NCI-H1436 (cell line): ENCODE data around the gene CEP76.
"Not testable (repeated sequence)": the region's sequence is repeated elsewhere in the genome, so short reads cannot be mapped to it uniquely, and the experiment has no call there.

Experiments
- DNase-seq: peaks from one replicate; lab custom pipeline; 2025; lab: John Stamatoyannopoulos, UW

The CEP76 gene

DNA sequence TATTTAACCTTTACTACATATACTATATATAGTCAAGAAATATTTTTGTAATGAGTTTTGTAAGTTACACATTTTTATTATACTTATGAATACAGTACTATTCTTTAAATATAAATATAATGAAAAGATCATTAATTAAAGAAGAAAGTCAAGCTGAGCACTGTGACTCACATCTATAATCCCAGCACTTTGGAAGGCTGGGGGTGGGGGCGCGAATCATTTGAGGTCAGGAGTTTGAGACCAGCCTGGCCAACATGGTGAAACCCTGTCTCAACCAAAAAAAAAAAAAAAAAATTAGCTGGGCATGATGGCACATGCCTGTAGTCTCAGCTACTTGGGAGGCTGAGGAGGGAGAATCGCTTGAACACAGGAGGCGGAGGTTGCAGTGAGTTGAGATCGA, 58.8 kb downstream of the CEP76 start:
- DNase-seq: not testable (repeated sequence)

DNA sequence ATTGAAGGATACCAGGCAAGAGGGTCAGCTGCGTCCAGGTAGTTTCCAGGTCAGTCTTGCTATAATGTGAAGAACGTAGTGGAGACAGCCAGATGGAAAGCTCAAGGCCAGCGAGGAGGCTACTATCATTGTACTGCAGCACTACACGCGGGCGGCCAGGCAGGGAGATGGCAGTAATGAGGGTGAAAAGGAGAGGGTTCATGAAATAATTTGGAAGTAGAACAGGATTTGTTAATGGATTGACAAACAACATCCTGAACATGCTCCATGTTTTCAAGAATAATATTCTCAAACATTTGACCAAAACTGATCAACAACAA, 61.7 kb downstream of the CEP76 start:
- DNase-seq: no peak

DNA sequence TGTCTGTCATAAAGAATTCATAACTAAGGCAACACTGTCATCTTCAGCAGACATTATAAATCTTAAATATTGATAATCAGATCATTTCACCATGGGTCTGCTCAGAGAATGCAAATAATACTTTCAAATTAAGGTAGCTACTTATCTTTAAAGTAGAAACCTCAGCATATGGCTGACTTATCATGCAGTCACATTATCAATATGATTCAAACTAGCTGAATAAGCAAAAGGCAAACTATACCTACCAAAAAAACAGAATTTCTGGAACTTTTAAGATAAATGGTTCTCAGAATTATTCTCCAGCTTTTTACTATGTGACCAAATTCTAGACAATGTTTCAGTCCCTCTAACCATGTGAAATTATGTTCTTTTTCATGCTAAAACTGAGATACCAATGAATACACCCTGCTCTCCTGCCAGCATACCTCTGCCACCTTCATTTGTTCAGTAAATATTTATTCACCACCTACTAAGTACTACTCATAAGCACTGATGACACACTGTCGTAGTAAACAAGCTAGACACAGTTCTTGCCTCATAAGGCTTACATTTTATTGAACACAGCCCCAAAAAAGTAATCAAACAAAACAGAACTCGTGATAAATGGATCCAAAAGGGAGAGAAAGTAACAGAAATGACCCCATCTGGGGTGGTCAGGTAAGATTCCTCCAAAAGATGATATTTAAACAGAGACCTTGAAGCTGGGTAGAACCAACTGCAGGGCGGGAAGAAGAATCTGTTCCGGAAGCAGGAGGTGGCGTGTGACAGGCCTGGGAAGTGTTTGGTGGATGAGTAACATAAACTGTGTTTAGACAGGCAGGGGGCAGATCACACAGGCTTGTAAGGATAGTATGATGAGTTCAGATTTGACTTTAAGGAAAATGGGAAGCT, 62.3 kb downstream of the CEP76 start:
- no peak for DNase-seq

DNA sequence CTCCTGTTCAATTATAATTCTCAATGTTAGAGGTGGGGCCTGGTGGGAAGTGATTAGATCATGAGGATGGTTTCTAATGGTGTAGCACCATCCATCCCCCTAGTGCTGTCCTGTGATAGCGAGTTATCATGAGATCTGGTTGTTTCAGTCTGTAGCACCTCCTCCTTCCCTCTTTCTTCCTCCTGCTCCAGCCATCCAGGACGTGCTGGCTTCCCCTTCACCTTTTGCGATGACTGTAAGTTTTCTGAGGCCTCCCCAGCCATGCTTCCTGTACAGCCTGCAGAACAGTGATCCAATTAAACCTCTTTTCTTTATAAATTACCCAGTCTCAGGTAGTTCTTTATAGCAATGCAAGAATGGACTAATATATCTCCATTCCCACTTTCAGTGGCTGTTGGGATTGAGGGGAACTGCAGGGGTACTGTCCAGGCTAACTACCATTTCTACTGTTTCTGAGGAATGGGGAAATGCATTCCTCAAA, 63.8 kb downstream of the CEP76 start:
- DNase-seq: no peak

DNA sequence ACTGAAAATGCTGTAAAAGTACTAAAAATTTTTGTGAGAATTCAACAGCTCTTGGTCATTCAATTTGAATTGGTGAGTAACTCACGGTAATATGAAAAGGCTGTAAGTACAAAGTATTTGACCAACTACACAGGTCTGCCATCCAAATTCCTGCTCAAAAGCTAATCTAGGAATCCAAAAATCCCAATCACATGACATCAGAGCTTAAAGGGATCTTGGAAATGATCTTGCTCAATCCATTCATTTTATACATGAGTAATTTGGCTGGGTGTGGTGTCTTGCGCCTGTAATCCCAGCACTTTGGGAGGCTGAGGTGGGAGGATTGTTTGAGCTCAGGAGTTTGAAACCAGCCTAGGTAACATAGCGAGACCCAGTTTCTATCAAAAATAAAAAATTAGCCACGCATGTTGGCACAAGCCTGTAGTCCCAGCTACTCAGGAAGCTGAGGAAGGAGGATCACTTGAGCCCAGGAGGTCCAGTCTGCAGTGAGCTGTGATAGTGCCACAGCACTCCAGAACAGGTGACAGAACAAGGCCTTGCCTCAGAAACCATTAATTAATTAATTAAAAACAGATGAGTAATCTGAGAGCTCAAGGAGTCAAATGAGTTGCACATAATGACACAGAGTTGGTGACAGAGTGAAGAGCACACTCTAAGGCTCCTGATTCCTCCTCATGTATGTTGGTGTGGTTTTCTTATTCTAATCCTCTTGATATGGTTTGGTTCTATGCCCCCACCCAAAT, 64.5 kb downstream of the CEP76 start:
- no peak for DNase-seq

DNA sequence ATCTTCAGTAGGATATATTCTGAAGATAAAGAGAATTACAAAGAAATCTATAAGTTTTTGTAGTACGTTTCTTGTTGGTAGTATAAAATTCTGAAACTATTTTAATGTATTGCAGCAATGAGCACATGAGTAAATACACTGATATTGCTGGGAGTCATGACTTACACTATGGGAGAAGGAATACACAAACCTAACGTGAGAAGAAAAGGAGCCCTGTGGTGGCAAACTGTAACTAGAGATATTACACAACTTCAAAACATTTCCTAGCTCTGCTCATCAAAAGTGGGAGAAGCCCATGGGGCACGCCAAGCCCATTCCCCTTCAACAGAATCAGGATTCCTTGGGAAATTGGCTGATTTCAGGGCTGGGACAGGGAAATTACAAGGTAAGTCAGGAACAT, 65.1 kb downstream of the CEP76 start:
- no peak for DNase-seq

DNA sequence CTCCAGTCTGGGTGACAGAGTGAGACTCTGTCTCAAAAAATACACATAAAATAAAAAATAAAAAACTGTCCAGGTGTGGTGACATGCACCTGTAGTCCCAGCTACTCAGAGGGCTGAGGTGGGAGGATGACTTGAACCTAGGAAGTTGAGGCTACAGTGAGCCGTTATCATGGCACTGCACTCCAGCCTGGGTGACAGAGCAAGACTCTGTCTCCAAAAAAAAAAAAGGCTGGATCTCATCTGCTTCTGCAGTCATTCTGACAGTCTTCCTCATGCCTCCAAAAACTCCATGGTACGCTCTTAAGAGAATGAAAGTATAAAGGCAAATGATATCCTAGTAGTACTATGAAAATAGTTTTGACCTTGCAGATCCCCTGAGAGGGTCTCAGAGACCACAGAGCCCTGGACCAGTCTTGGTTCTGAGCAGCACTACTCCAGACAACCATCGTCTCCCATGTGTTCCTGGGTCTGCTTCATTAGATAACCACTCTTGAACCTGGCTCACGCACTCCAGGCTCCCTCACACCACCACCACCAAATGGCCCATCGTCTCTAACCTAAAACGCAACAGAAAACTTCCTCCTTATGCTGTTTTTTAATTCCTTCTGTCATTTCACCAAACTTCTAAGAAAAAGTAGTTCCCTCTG, 70.6 kb downstream of the CEP76 start:
- DNase-seq: no peak

DNA sequence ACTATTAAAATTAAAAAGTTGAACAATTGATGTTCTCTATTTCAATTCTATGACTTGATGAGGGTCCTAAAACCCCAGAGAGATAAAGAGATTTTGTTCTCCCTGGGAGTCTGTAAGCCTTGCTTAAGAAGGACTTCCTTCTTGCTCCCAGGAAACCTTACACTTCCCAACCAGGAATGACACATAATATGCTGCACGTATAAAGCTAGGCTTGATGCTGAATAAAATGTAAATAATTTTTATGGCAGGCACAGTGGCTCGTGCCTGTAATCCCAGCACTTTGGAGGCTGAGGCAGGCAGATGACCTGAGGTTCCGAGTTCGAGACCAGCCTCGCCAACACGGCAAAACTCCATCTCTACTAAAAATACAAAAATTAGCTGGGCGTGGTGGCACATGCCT, 72.4 kb downstream of the CEP76 start:
- no peak for DNase-seq

DNA sequence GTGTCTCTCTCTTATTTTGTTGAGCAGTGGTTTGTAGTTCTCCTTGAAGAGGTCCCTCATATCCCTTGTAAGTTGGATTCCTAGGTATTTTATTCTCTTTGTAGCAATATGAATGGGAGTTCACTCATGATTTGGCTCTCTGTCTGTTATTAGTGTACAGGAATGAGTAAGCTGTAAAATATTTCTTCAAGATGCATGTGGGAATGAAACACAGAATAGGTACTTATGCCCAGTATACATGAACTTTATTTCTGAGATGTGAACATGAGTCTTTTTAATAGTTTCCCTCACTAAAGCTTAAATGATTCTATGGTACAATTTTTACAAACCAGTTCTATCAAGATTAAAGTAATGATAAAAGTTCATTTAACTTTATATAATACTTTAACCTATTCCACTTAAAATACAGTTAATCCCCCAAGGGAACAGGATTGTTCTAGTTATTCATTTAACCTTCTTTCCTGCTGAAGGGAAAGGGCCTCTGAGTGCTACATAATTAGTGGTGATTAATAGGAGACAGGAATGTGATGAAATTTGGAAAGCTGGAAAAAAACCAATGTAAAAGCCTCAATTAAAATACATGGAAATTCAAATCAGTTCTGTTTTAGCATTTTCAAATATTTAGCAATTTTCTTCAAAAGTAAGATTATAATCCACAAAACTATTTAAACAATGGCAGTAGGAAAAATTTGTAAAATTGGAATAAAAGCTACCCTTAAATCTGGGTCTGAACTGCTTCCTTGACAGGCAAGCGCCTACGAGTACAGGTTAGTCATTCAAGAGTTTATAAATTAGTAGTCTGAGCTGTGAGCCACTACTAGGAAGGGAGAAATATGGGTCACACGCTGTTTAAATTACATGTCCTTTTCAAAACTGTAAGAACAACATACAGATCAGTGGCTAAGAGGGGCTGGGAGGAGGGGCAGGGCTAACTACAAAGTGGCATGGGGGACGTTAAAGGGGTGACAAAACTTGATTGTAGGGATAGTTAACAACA, 73.5 kb downstream of the CEP76 start:
- no peak for DNase-seq

DNA sequence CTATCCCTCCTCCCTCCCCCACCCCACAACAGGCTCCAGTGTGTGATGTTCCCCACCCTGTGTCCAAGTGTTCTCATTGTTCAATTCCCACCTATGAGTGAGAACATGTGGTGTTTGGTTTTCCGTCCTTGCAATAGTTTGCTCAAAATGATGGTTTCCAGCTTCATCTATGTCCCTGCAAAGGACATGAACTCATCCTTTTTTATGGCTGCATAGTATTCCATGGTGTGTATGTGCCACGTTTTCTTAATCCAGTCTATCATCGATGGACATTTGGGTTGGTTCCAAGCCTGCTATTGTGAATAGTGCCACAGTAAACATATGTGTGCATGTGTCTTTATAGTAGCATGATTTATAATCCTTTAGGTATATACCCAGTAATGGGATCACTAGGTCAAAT, 75.3 kb downstream of the CEP76 start:
- DNase-seq: not testable (repeated sequence)

DNA sequence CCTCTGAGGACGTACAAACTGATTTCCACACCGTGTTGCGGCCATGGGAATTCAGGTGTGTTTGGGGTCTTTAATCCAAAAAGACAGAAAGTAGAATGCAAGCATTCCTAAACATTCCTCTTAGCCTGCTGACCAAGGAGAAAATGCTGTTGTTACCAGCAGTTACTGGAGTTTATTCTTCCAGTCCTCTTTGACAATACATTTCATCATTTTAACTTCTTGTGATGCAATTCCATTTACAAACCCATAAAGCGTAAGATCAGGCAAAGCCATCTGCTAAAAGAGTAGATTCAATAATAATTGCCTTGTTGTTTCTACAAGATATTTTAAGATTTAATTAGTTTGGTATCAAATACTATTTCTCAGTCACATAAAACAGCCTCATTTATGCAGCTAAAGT, 77.3 kb downstream of the CEP76 start:
- no peak for DNase-seq
